Glutamatergic neuron (in vitro differentiated cells): Measurements from ENCODE around the gene MTCH2. TPM values are rescaled to one million over a fixed set of nuclear protein-coding genes. Genes with fewer than 3 reads are reported as not detected.

ENCODE experiments used
- DNase-seq: peaks from one replicate; pipeline ENCODE4 v3.0.0; 2022
- H3K27ac Mint-ChIP-seq: one replicate; pipeline ENCODE4 v1.8.0; 2020; ENCODE audit warnings: mild to moderate bottlenecking, mixed read lengths, inconsistent platforms; ENCODE audit not compliant: unreplicated experiment
- H3K27me3 Mint-ChIP-seq: one replicate; pipeline ENCODE4 v1.8.0; 2020; ENCODE audit warnings: mild to moderate bottlenecking, moderate library complexity, mixed read lengths, inconsistent platforms; ENCODE audit not compliant: unreplicated experiment
- H3K36me3 Mint-ChIP-seq: one replicate; pipeline ENCODE4 v1.8.0; 2020; ENCODE audit warnings: mild to moderate bottlenecking, mixed read lengths, inconsistent platforms; ENCODE audit not compliant: unreplicated experiment
- H3K4me1 Mint-ChIP-seq: one replicate; pipeline ENCODE4 v1.8.0; 2020; ENCODE audit warnings: mild to moderate bottlenecking, low read depth, mixed read lengths, inconsistent platforms; ENCODE audit not compliant: unreplicated experiment
- H3K4me3 Mint-ChIP-seq: one replicate; pipeline ENCODE4 v1.8.0; 2020; ENCODE audit warnings: mild to moderate bottlenecking, mixed read lengths, inconsistent platforms; ENCODE audit not compliant: unreplicated experiment
- H3K9me3 Mint-ChIP-seq: one replicate; pipeline ENCODE4 v1.8.0; 2020; ENCODE audit warnings: mild to moderate bottlenecking, moderate library complexity, mixed read lengths, inconsistent platforms; ENCODE audit not compliant: unreplicated experiment
- CTCF ChIP-seq: fragments of 200-600 bp; sonication (generic); IDR thresholded peaks from one replicate; pipeline ENCODE4 v1.5.0; 2021; ENCODE audit not compliant: partially characterized antibody, unreplicated experiment
- total RNA-seq: library from RNA; stranded (reverse); fragmentation: NEBNext Ultra II Directional; extraction: Animal tissue kit (Norgen Biotek cat#: 25700); gene quantifications from one replicate; pipeline ENCODE4 v1.2.1, GENCODE V29; 2021; ENCODE audit not compliant: unreplicated experiment

Gene MTCH2
- total RNA-seq, 1 donor from 2014 or later = 144 TPM

- DNase-seq = peak; percentile 89
- Mint-ChIP-seq H3K27me3 (peaks cover 10% of the 10 kb centered on the region), H3K36me3 (peaks cover 6% of the 10 kb centered on the region), H3K4me1 (peaks cover 12% of the 10 kb centered on the region), H3K4me3 (peak within 1 kb of the TSS; percentile 100), H3K27ac (peak within 1 kb of the TSS; percentile 98), H3K9me3 (peaks cover 7% of the 10 kb centered on the region)
- no peak for TF ChIP-seq CTCF
Observed at GRCh38 chr11:47578524-47579494, 63.5 kb downstream of the MTCH2 start, which contains the start of the genes KBTBD4 and NDUFS3. Gene KBTBD4 (minus strand): TSS chr11:47578970. CDS start chr11:47578951, 19 bp downstream. Gene NDUFS3 (plus strand): TSS chr11:47579074. CDS start chr11:47579092, 18 bp downstream.

GRCh38 chr11:47577460-47578041 lies 64.8 kb downstream of the MTCH2 start:
- Mint-ChIP-seq H3K9me3 (peaks cover 7% of the 10 kb centered on the region), H3K4me3 (peak overlapping the region; percentile 100), H3K36me3 (peaks cover 5% of the 10 kb centered on the region), H3K4me1 (peaks cover 12% of the 10 kb centered on the region), H3K27ac (no peak overlapping the region), H3K27me3 (peaks cover 10% of the 10 kb centered on the region)
- TF ChIP-seq CTCF = no peak
- no peak for DNase-seq

- Mint-ChIP-seq H3K27ac (no peak overlapping the region), H3K4me1 (peaks cover 5% of the 10 kb centered on the region), H3K4me3 (no peak overlapping the region), H3K27me3 (peaks cover 1% of the 10 kb centered on the region), H3K36me3 (peaks cover 5% of the 10 kb centered on the region), H3K9me3 (no peaks in the 10 kb centered on the region)
- TF ChIP-seq CTCF = no peak
- DNase-seq = no peak
Observed at GRCh38 chr11:47573321-47573720, 69.0 kb downstream of the MTCH2 start.

GRCh38 chr11:47572715-47573255 lies 69.6 kb downstream of the MTCH2 start:
- Mint-ChIP-seq H3K4me3 (no peak overlapping the region), H3K36me3 (peaks cover 5% of the 10 kb centered on the region), H3K9me3 (no peaks in the 10 kb centered on the region), H3K27me3 (peaks cover 1% of the 10 kb centered on the region), H3K27ac (no peak overlapping the region), H3K4me1 (peaks cover under 1% of the 10 kb centered on the region)
- no peak for DNase-seq
- TF ChIP-seq CTCF = no peak
